Stimulated activated CD4-positive, alpha-beta T cell treated with anti-CD3 and anti-CD28 coated beads, Interleukin-1b, Interleukin-23, amount 100 ng/mL, for 4 hours (primary cell): ENCODE results near the gene LSAMP.

Source experiments
- DNase-seq, 2 donors: peaks; one replicate each; pipeline ENCODE4 v3.0.0-alpha.2; 2020; ENCODE audit warnings: low read depth in 2 of 2

Gene LSAMP

GRCh38 chr3:115839246-115839645, 606.0 kb downstream of the LSAMP start:
- DNase-seq, result no peak

DNA sequence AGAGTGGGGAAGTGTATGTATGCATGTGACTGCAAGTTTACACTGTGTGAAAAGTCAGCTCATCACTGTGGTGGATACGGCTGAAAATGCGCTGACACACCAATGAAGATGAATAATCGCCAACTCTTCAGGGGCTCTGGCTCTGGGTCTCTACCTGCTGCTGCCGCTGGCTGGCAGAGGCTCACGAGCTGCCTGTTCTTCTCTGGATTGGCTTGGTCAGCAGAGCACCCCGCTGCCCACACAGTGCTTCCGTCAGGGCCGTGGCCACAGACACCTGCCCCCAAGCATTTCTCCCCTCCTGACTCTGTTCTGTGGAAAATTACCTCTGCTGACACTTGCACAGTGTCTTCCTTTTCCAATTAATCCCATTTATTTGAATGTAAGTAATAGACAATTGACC, 606.5 kb downstream of the LSAMP start:
- DNase-seq, result no peak

DNA sequence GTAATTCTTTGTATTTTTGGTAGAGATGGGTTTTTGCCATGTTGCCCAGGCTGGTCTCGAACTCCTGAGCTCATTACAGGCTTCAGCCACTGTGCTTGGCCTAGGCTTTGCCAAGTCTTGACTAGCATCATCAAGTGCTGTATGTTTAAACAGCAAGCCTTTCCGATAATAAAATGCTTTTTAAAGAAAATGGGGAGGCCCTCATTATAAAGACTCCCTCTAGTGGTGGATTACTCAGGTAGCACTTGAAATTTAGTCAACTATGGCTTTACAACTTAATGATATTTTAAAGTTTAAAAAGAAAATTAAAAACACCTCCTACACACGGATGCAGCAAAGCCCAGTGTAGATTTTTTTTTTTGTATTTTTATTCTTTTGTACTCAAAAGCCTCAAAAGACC, 608.3 kb downstream of the LSAMP start:
- DNase-seq, result no peak

DNA sequence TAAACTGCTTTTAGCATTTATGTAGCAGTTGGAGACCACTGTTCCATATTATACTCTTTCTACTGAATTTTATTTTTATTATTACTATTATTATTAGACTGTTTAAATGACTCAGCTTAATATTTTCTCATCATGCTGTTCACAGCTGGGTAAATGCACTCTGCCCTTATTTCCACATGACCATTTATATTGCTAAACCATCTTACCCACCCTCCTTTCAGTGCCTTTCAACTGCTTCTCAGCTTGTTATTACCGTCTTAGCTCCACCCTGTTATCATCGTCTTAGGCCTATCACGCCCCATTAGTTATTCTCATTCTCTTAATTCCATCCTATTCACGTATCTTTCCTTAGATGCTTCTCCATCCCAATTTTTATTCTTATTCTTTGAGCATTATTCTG, 609.3 kb downstream of the LSAMP start:
- no peak for DNase-seq

- no peak for DNase-seq
Observed at GRCh38 chr3:115834068-115834467, 611.2 kb downstream of the LSAMP start.

DNA sequence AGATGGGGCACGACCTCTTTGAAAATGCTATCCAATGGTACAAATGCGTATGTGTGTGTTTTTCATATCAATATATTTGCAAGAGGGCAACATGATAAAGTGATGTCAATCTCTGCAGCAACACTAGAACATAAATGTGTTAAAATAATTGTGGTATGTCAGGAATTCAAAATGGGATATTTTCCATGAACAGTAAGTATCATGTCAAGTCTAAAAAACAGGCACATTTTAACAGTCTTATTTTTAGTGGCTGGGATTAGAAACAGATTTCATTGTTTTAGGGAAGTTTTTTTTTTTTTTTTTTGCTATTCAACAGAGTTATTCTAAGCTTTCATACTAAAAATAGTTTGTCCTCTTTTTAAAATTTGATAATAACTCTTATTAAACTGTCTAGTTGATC, 612.2 kb downstream of the LSAMP start:
- DNase-seq, result no peak

GRCh38 chr3:115832265-115832664, 613.0 kb downstream of the LSAMP start:
- no peak for DNase-seq

DNA sequence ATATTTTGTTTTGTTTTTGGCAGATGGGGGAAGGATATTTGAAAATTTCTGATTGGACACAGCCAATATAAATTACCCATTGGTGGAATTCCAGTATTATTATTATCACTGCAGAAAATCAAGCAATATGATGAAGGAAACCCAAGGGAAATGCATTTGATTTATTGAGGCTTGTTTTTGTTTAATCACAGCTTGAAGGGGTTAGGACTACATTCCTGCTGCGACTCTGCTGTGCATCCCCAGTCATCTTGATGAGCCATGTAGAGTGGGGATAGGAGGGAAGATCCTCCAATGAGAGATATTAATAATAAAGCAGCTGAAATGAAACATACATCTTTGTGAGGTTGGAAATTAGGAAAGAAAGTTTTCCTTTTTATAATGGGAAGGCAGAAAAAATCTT, 613.4 kb downstream of the LSAMP start:
- no peak for DNase-seq

- no peak for DNase-seq
Observed at GRCh38 chr3:115830764-115831395, 614.4 kb downstream of the LSAMP start.

GRCh38 chr3:115828401-115828800, 616.9 kb downstream of the LSAMP start:
- no peak for DNase-seq

GRCh38 chr3:115827495-115827894, 617.8 kb downstream of the LSAMP start:
- DNase-seq, result no peak

GRCh38 chr3:115825046-115825445, 620.2 kb downstream of the LSAMP start:
- no peak for DNase-seq

DNA sequence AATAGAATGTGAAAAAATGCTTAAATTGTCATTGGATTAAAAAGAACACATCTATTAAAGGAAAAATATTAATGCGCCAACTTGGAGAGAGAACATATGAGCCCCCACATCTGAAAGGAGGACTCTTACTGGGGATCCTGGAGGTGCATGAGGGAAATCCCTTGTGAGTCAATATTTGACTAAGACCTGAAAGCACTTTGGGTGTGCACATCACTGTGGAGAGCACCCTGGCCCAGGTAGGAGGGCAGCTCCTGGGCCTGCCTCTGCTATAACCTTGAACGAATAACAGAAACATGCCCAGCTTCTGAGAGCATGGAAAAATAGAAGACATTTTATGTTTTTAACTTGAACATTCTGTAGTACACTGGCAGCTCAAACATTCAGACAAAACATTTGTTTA, 622.2 kb downstream of the LSAMP start:
- no peak for DNase-seq

DNA sequence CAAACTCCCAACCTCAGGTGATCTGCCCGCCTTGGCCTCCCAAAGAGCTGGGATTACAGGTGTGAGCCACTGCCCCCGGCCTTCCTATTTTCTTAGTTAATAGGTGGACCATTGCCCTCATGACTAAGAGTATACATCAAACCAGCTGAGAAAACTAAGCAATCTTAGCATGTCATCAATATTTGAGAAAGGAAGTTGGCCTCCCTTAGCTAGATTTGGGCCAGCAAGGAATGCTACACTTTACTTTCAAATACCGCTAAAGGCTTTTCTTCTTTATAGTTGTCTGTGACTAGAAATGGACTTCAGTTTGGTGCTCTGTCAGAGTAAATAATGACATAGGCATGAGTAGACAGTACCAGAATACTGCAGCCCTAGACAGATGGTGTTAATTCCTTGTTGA, 622.7 kb downstream of the LSAMP start:
- no peak for DNase-seq

DNA sequence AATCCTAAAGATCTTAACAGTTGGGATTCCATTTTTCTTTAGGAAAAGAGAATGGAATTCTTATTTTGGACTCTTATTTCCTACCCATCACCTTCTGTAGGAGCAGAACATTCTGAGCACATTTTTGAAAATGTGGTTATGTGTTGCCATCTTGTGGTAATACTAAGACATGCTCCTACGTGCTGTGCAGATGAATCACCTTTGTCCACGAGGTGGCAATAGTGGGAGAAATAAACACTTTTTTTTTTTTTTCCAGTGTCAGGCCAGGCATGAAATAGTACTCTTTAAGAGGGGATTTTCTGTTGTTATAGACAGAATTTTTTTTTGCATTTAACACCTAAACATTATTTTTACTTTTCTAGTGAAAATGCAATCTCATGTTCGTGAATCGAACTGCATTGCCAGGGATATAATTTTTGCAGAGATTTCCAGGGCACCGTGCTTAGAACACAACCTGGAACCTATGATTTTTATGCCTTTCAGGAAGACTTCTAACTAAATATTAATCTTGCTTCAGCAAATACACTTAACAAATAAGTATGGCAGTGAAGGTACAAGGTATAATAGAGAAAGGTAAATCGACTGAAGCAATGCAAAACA, 625.4 kb downstream of the LSAMP start:
- DNase-seq, result peak; percentile 14 to 40

GRCh38 chr3:115814778-115815380, 630.4 kb downstream of the LSAMP start:
- DNase-seq, result peak; percentile 58 to 71

DNA sequence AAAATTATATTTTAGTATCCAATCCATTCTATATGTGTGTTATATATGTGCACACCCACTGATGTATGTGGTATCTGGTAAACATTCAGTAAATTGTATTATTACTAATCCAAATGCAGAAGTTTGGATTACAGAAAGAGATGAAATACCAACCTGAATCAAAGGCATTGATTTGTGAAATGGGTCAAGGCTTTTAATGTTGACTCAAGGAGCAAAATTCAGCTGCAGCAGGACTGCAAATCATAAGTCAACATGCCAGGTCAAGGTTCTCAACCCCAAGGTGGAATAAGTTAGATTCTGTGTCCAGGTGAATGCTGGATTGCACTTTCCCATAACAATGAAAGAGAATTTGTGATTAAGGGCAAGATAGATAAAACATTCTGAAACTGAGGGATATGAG, 631.3 kb downstream of the LSAMP start:
- no peak for DNase-seq

DNA sequence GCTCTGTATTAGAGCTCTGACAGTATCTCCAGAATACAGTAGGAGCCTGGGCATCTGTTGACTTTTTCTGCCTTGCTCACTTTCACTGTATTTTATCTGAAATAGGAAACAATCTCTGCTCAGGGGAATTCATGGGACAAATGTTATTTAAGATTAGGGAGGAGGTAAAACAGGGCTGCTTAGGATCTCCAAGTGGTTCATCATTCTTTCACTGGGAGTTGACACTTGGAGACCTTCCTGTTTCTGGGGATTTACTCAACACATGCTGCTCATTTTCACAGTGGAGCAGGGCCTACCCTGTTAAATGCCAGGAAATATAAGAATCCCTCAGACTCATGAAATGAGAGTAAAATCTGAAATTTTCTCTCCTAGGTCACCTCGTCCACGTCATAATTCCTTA, 636.5 kb downstream of the LSAMP start:
- no peak for DNase-seq

DNA sequence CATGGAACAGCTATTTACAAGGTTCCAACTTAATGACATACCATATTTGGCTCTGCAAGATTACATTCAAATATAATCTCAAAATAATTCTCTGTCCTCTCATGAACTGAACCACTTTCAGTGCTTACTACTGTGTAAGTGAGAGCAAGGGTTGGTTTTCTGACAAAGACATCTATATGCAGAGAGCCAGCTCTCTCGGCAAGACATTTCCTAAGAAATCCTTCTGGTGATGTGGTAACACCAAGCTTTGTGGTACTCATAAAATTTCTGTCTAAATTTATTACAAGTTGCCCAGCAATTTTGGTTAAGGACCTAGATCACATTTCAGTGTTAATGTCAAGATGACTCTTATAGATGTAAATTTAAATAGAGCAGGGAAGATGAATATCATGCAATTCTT, 637.0 kb downstream of the LSAMP start:
- DNase-seq, result no peak

- no peak for DNase-seq
Observed at GRCh38 chr3:115806501-115806900, 638.8 kb downstream of the LSAMP start.

DNA sequence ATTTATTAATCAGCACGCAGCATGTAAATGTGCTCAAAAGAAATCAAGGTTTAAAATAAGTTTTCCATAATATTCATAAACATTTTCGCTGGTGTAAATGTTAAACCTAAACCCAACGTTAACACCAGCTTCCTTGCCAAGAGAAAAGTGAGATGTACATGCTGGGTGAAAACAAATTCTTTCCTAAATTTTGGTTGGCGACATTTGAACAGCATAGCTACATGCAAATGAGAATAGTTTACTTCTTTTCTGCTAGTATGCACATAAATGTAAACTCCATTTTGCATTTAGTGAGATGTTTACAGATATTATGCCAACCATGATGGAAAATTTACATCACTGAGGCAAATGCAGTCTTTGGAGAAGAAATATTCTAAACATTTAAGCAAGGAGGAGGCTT, 639.8 kb downstream of the LSAMP start:
- DNase-seq, result no peak

DNA sequence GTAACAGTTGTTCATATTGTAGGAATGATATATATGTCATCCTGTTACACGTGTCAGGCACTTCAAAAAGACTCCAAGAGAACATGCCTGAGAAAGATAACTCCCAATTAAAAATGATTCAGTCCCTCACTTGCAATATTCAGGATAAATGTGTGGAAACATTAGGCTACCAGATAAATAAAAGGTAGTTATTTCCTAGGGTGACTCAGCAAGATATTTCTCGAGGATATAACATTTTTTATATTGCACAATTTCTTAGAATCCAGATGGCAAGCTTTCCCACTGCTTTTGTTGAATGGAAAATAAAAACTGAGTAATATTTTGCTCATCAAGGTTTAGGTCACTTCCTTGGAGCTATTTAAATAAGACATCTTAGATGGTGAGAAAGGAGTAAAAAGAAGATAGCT, 640.6 kb downstream of the LSAMP start:
- DNase-seq, result no peak

DNA sequence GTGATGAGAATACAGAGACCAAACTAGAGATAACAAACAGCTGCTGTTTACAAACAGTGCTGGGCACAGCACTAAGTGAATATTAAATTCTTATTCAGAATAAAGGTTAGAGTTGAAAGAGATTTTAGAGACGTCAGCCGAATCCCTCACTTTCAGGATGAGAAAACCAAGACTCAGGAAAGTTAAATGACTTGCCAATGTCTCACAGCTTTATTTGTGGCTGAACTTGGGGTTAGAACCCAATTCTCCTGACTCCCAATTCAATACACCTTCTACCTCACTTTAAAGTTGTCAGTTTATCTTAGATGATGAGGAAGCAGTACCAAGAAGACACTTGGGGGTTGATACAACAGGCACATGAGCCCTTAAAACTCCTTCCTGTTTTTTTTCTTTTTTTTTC, 641.1 kb downstream of the LSAMP start:
- DNase-seq, result no peak

GRCh38 chr3:115803661-115804060, 641.6 kb downstream of the LSAMP start:
- no peak for DNase-seq
